IMR-90 (cell line): ENCODE data around the gene ANKRD11. TPM values are rescaled to one million over a fixed set of nuclear protein-coding genes. Genes with fewer than 3 reads are reported as not detected.

Experiments used
- ATAC-seq: fragments of 200-7000 bp; cut with Tn5 transposase; 2 replicates; pipeline ENCODE4 v1.9.1; 2020; ENCODE audit warnings: low read depth, mild to moderate bottlenecking, moderate library complexity
- BruUV-seq: library from RNA; stranded (reverse); fragments of 400-500 nt; replicated peaks from 2 replicates; lab custom pipeline; 2021; lab: Mats Ljungman, UMichigan
- CTCF ChIA-PET: fragments of 300-600 bp; formaldehyde crosslinking; extraction: SDS; loops from one replicate; lab custom pipeline; 2021; ENCODE audit warnings: antibody characterized with exemption; lab: Yijun Ruan, JAX
- POLR2A ChIA-PET: fragments of 300-600 bp; sonication (Branson Sonifier 250); formaldehyde crosslinking; loops from one replicate; lab custom pipeline; 2022; ENCODE audit warnings: antibody characterized with exemption; ENCODE audit not compliant: unreplicated experiment; lab: Charles Lee
- DNase-seq: peaks from one replicate; pipeline ENCODE4 v3.0.0; 2013
- H2AFZ ChIP-seq: replicated peaks from 2 replicates; pipeline ENCODE3; 2013; ENCODE audit warnings: low read length, mild to moderate bottlenecking; ENCODE audit not compliant: poor library complexity
- H2AK5ac ChIP-seq: 2 replicates; pipeline ENCODE4 v1.6.1; 2013; ENCODE audit warnings: low read depth, low read length, inconsistent platforms
- H2AK9ac ChIP-seq: replicated peaks from 2 replicates; pipeline ENCODE3; 2013; ENCODE audit warnings: mild to moderate bottlenecking, low read depth, low read length, moderate library complexity; ENCODE audit not compliant: poor library complexity
- H2BK120ac ChIP-seq: 2 replicates; pipeline ENCODE4 v1.6.1; 2013; ENCODE audit warnings: low read depth, low read length, inconsistent platforms
- H2BK15ac ChIP-seq: 3 replicates; pipeline ENCODE4 v1.6.1; 2013; ENCODE audit warnings: low read depth, low read length, inconsistent platforms
- H2BK20ac ChIP-seq: 2 replicates; pipeline ENCODE4 v1.6.1; 2013; ENCODE audit warnings: low read depth, mild to moderate bottlenecking, inconsistent platforms, low read length, moderate library complexity
- H2BK5ac ChIP-seq: 2 replicates; pipeline ENCODE4 v1.6.1; 2013; ENCODE audit warnings: mild to moderate bottlenecking, low read depth, low read length, inconsistent platforms; ENCODE audit not compliant: poor library complexity, severe bottlenecking
- H3K14ac ChIP-seq: replicated peaks from 2 replicates; pipeline ENCODE4 v1.6.1; 2013; ENCODE audit warnings: low read depth, low read length, inconsistent platforms
- H3K18ac ChIP-seq: 2 replicates; pipeline ENCODE4 v1.6.1; 2013; ENCODE audit warnings: low read depth, low read length, control low read depth
- H3K23ac ChIP-seq: 2 replicates; pipeline ENCODE4 v1.6.1; 2013; ENCODE audit warnings: low read depth, low read length, inconsistent platforms
- H3K27ac ChIP-seq: 2 replicates; pipeline ENCODE4 v1.5.1; 2013; ENCODE audit warnings: mild to moderate bottlenecking, control low read depth, low read length; ENCODE audit not compliant: insufficient read depth
- H3K27me3 ChIP-seq: 2 replicates; pipeline ENCODE4 v1.6.1; 2013; ENCODE audit warnings: low read length; ENCODE audit not compliant: control insufficient read depth, insufficient read depth
- H3K36me3 ChIP-seq: 2 replicates; pipeline ENCODE4 v1.6.1; 2013; ENCODE audit warnings: low read length, mixed read lengths; ENCODE audit not compliant: control insufficient read depth, insufficient read depth
- H3K4ac ChIP-seq: 2 replicates; pipeline ENCODE4 v1.6.1; 2013; ENCODE audit warnings: low read depth, low read length, inconsistent platforms
- H3K4me1 ChIP-seq: 2 replicates; pipeline ENCODE4 v1.6.1; 2013; ENCODE audit warnings: low read length, mixed read lengths; ENCODE audit not compliant: control insufficient read depth, insufficient read depth
- H3K4me2 ChIP-seq: 2 replicates; pipeline ENCODE4 v1.6.1; 2013; ENCODE audit warnings: low read depth, mild to moderate bottlenecking, control low read depth, low read length, moderate library complexity
- H3K4me3 ChIP-seq: 2 replicates; pipeline ENCODE4 v1.5.1; 2013; ENCODE audit warnings: low read depth, mild to moderate bottlenecking, control low read depth, low read length, moderate library complexity; ENCODE audit not compliant: insufficient read depth
- H3K56ac ChIP-seq: 2 replicates; pipeline ENCODE4 v1.6.1; 2013; ENCODE audit warnings: low read length, inconsistent platforms; ENCODE audit not compliant: insufficient read depth; ENCODE audit errors: extremely low read depth
- H3K79me1 ChIP-seq, 2 experiments: 2 replicates each; pipeline ENCODE4 v1.6.1; 2013; ENCODE audit warnings: low read length in 2 of 2, inconsistent platforms in 1 of 2, low read depth in 1 of 2
- H3K9ac ChIP-seq: 2 replicates; pipeline ENCODE4 v1.6.1; 2013; ENCODE audit warnings: low read depth, low read length, control low read depth
- H3K9me1 ChIP-seq: 2 replicates; pipeline ENCODE4 v1.6.1; 2013; ENCODE audit warnings: low read length, inconsistent platforms; ENCODE audit not compliant: insufficient read depth
- H3K9me3 ChIP-seq: 2 replicates; pipeline ENCODE4 v1.6.1; 2013; ENCODE audit warnings: low read length; ENCODE audit not compliant: control insufficient read depth, insufficient read depth
- H4K20me1 ChIP-seq: 2 replicates; pipeline ENCODE4 v1.6.1; 2013; ENCODE audit warnings: low read length, inconsistent platforms; ENCODE audit not compliant: insufficient read depth
- H4K5ac ChIP-seq: 2 replicates; pipeline ENCODE4 v1.6.1; 2013; ENCODE audit warnings: mild to moderate bottlenecking, low read depth, low read length, control low read depth
- H4K8ac ChIP-seq, 2 experiments: 2 replicates each; pipeline ENCODE4 v1.6.1; 2013; ENCODE audit warnings: low read depth in 2 of 2, low read length in 2 of 2, control low read depth in 1 of 2, inconsistent platforms in 1 of 2
- H4K91ac ChIP-seq: 2 replicates; pipeline ENCODE4 v1.6.1; 2013; ENCODE audit warnings: low read depth, low read length, inconsistent platforms; ENCODE audit not compliant: insufficient read depth
- FOS ChIP-seq: fragments of 150-350 bp; IDR thresholded peaks from 2 replicates; pipeline ENCODE4 v1.6.1; 2016; ENCODE audit warnings: low read depth, low read length
- WGBS, 2 experiments: methylation state at CpG; one replicate each; pipeline versions ENCODE4 v1.1.5 to v1.1.7; 2013; ENCODE audit warnings: missing lambda C conversion rate in 2 of 2; ENCODE audit not compliant: insufficient read length in 1 of 2; ENCODE audit errors: extremely low coverage in 2 of 2; 5-methylcytosine and 5-hydroxymethylcytosine counted together
- dilution Hi-C: fragments of 300-500 bp; cut with HindIII; formaldehyde crosslinking; loops from one replicate; pipeline ENCODE4 v1.14.3; 2018; ENCODE audit warnings: low sequenced_read_pairs; ENCODE audit not compliant: unreplicated experiment
- in situ Hi-C: fragments of 300-500 bp; cut with MboI; formaldehyde crosslinking; loops from 3 replicates; pipeline ENCODE4 v1.14.3; 2019; ENCODE audit warnings: low sequenced_read_pairs, inconsistent platforms, mixed read lengths
- intact Hi-C: fragments of 100-400 bp; cut with micrococcal nuclease; formaldehyde crosslinking; loops from 2 replicates; pipeline ENCODE4 v1.10.0; 2022
- polyA plus RNA-seq, 3 experiments: library from polyadenylated mRNA; depleted of rRNA; stranded (reverse); fragments of >200 nt; gene quantifications; 2 replicates each; pipeline ENCODE4 v1.2.3, GENCODE V29; 2012; ENCODE audit warnings: low replicate concordance in 1 of 3
- total RNA-seq: library from RNA; depleted of rRNA; stranded (reverse); fragments of >200 nt; gene quantifications from 2 replicates; pipeline ENCODE4 v1.2.3, GENCODE V29; 2012

Gene ANKRD11
- total and polyA plus RNA-seq, 2 of the 4 experiments (the other 2 are of a cell fraction) = 46.8 to 71.9 TPM

GRCh38 chr16:89221604-89222003, 268.8 kb downstream of the ANKRD11 start:
- CTCF ChIA-PET = no interaction called here
- in situ Hi-C loops = no loop called here
- dilution Hi-C loops = no loop called here

More at GRCh38 chr16:89221604-89222003, 268.8 kb downstream of the ANKRD11 start:
- no peak overlapping the region for H2BK5ac ChIP-seq
- no peak overlapping the region for H3K23ac ChIP-seq
- BruUV-seq = no TSS peak
- peaks cover 30 to 43% of the 10 kb centered on the region in 2 experiments for H3K79me1 ChIP-seq
- peaks cover 3% of the 10 kb centered on the region; the same call in 1 of the 2 replicates for H3K9me1 ChIP-seq
- H4K20me1 ChIP-seq = peaks cover 3% of the 10 kb centered on the region; the same call in 1 of the 2 replicates
- no peak overlapping the region for H3K14ac ChIP-seq
- no peak overlapping the region for H2BK15ac ChIP-seq
- H2AK5ac ChIP-seq = no peak overlapping the region
- H3K4me2 ChIP-seq = no peak overlapping the region
- H2AK9ac ChIP-seq = no peak overlapping the region
- no peak overlapping the region for H4K91ac ChIP-seq
- H3K27ac ChIP-seq = no peak overlapping the region
- H3K4me3 ChIP-seq = no peak overlapping the region
- no peak for DNase-seq
- H3K9ac ChIP-seq = no peak overlapping the region
- H2BK120ac ChIP-seq = no peak overlapping the region
- POLR2A ChIA-PET = no interaction called here
- H3K56ac ChIP-seq = no peak overlapping the region
- no peak overlapping the region for H3K4ac ChIP-seq
- H4K5ac ChIP-seq = no peak overlapping the region
- H3K27me3 ChIP-seq = no peaks in the 10 kb centered on the region
- no peak overlapping the region for H2AFZ ChIP-seq
- H3K36me3 ChIP-seq = peaks cover 45% of the 10 kb centered on the region
- H4K8ac ChIP-seq = no peak overlapping the region
- no peak for TF ChIP-seq FOS
- H3K9me3 ChIP-seq = peaks cover 4% of the 10 kb centered on the region
- no peak for ATAC-seq
- WGBS, 2 experiments = 100% methylated on average over 3 of the region's 3 CpGs; no CpG with 5 or more reads in 1 of the 2 experiments
- intact Hi-C loops = no loop called here
- H2BK20ac ChIP-seq = no peak overlapping the region
- no peak overlapping the region for H3K18ac ChIP-seq
- H3K4me1 ChIP-seq = no peaks in the 10 kb centered on the region
